ENCODE results near the gene ERVV-1. TPM values are rescaled to one million over a fixed set of nuclear protein-coding genes. Genes with fewer than 3 reads are reported as not detected.

ERVV-1 gene
- total RNA-seq, 1 experiment from 2014 or later = not detected

- no peak for DNase-seq (ENCODE audit: low spot score)
- POLR2A ChIA-PET (ENCODE audit: low non-redundant PET) = no interaction called here
- Histone ChIP-seq H3K27me3 (replicated peaks; ENCODE audit: insufficient read depth, low read depth, low read length, poor library complexity) (no peaks in the 10 kb centered on the region), H3K9me3 (ENCODE audit: low read depth, low read length, poor library complexity, severe bottlenecking) (peaks cover 7% of the 10 kb centered on the region), H3K36me3 (ENCODE audit: insufficient read depth, low read length, poor library complexity, severe bottlenecking) (no peaks in the 10 kb centered on the region), H3K4me1 (ENCODE audit: insufficient read depth, low read length, poor library complexity, severe bottlenecking) (no peaks in the 10 kb centered on the region), H3K4me3 (ENCODE audit: low read depth, low read length, poor library complexity, severe bottlenecking) (no peak overlapping the region), H3K27ac (ENCODE audit: low read depth, low read length, poor library complexity, severe bottlenecking) (no peak overlapping the region)
- BruUV-seq (replicated peaks) = no TSS peak
- TF ChIP-seq EZH2 (IDR thresholded peaks at IDR 0.05; ENCODE audit: borderline replicate concordance, low read depth, low read length, poor library complexity, severe bottlenecking) = no peak
- TF ChIP-seq CTCF (conservative IDR thresholded peaks at IDR 0.05; ENCODE audit: low read depth, low read length) = no peak
- intact Hi-C loops (cut with micrococcal nuclease; ENCODE audit: unreplicated experiment) = no loop called here
- CTCF ChIA-PET = no interaction called here
Measured at GRCh38 chr19:53041366-53041765, 27.6 kb downstream of the ERVV-1 start.

DNA sequence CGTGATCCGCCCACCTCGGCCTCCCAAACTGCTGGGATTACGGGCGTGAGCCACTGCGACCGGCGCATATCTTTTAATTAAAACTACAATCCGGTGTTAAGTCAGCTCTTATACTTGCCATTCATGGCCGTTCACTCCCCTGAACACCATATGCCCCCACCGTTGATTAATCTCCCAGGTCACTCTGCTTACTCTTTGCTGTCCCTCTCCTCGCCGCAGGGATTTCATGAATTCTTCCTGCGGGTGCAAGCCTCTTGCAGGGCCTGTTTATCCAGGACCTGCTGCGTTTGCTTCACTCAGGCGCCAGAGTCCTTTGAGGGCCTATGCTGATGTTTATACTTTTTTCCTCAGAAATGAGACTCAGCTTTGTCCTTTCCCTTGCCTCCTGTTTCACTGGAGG lies 31.8 kb downstream of the ERVV-1 start:
- H3K9me3 ChIP-seq (ENCODE audit: low read depth, low read length, poor library complexity, severe bottlenecking) = peaks cover 7% of the 10 kb centered on the region
- no peaks in the 10 kb centered on the region for H3K27me3 ChIP-seq (replicated peaks; ENCODE audit: insufficient read depth, low read depth, low read length, poor library complexity)
- H3K27ac ChIP-seq (ENCODE audit: low read depth, low read length, poor library complexity, severe bottlenecking) = no peak overlapping the region
- no peaks in the 10 kb centered on the region for H3K4me1 ChIP-seq (ENCODE audit: insufficient read depth, low read length, poor library complexity, severe bottlenecking)
- no TSS peak for BruUV-seq (replicated peaks)
- no peak overlapping the region for H3K4me3 ChIP-seq (ENCODE audit: low read depth, low read length, poor library complexity, severe bottlenecking)
- CTCF ChIA-PET = no interaction called here
- no peak for DNase-seq (ENCODE audit: low spot score)
- TF ChIP-seq EZH2 (IDR thresholded peaks at IDR 0.05; ENCODE audit: borderline replicate concordance, low read depth, low read length, poor library complexity, severe bottlenecking) (no peak), CTCF (conservative IDR thresholded peaks at IDR 0.05; ENCODE audit: low read depth, low read length) (no peak)
- intact Hi-C loops (cut with micrococcal nuclease; ENCODE audit: unreplicated experiment) = no loop called here
- no peaks in the 10 kb centered on the region for H3K36me3 ChIP-seq (ENCODE audit: insufficient read depth, low read length, poor library complexity, severe bottlenecking)
- POLR2A ChIA-PET (ENCODE audit: low non-redundant PET) = no interaction called here

GRCh38 chr19:53047379-53047778 lies 33.7 kb downstream of the ERVV-1 start:
- POLR2A ChIA-PET (ENCODE audit: low non-redundant PET) = no interaction called here
- Histone ChIP-seq H3K36me3 (ENCODE audit: insufficient read depth, low read length, poor library complexity, severe bottlenecking) (no peaks in the 10 kb centered on the region), H3K9me3 (ENCODE audit: low read depth, low read length, poor library complexity, severe bottlenecking) (peaks cover 7% of the 10 kb centered on the region), H3K27me3 (replicated peaks; ENCODE audit: insufficient read depth, low read depth, low read length, poor library complexity) (no peaks in the 10 kb centered on the region), H3K4me3 (ENCODE audit: low read depth, low read length, poor library complexity, severe bottlenecking) (no peak overlapping the region), H3K4me1 (ENCODE audit: insufficient read depth, low read length, poor library complexity, severe bottlenecking) (no peaks in the 10 kb centered on the region), H3K27ac (ENCODE audit: low read depth, low read length, poor library complexity, severe bottlenecking) (no peak overlapping the region)
- DNase-seq (ENCODE audit: low spot score) = no peak
- intact Hi-C loops (cut with micrococcal nuclease; ENCODE audit: unreplicated experiment) = no loop called here
- CTCF ChIA-PET = no interaction called here
- no TSS peak for BruUV-seq (replicated peaks)
- no peak for TF ChIP-seq CTCF (conservative IDR thresholded peaks at IDR 0.05; ENCODE audit: low read depth, low read length)
- no peak for TF ChIP-seq EZH2 (IDR thresholded peaks at IDR 0.05; ENCODE audit: borderline replicate concordance, low read depth, low read length, poor library complexity, severe bottlenecking)

All from A673 (cell line).